ENCODE results near the gene PRRT3. TPM values are rescaled to one million over a fixed set of nuclear protein-coding genes. Genes with fewer than 3 reads are reported as not detected.
A peak's percentile ranks its signal among the peaks of the same experiment; 100 is the strongest.

Gene PRRT3
- polyA plus RNA-seq (2012; rRNA removed), result 3.9 and 5.5 TPM in 2 replicates
- polyA plus RNA-seq (2012; cell fraction: cytosol; rRNA removed), result 1.9 and 3.9 TPM in 2 replicates
- 6.5 and 6.9 TPM in 2 replicates for polyA plus RNA-seq (2012; cell fraction: nucleus; rRNA removed)

GRCh38 chr3:9951962-9952805 is at the start of gene PRRT3:
Gene PRRT3, minus strand, starts transcription at chr3:9952408. Its CDS starts 2,293 bp downstream, at chr3:9950115.
- DNase-seq, result peak; percentile 86
- Histone ChIP-seq H3K79me2 (ENCODE audit: insufficient read depth) (no peaks in the 10 kb centered on the region), H3K27ac (ENCODE audit: low read depth in 2 of 2, low read length in 1 of 2) (no peak within 1 kb of the TSS; a peak in 1 of 4 replicates), H3K4me2 (peak within 1 kb of the TSS; percentile 82), H3K9me2 (no peaks in the 10 kb centered on the region), H4K20me1 (ENCODE audit: insufficient read depth) (no peaks in the 10 kb centered on the region), H3K27me3 (ENCODE audit: insufficient read depth) (no peaks in the 10 kb centered on the region), H2AFZ (ENCODE audit: low read depth) (peak within 1 kb of the TSS; percentile 53; the same call in 1 of the 2 replicates), H3K9me3 (no peaks in the 10 kb centered on the region), H3K36me3 (replicated peaks in 1 of 2; ENCODE audit: control insufficient read depth in 1 of 2, insufficient read depth in 2 of 2, low read length in 1 of 2) (peaks cover 0 to 6% of the 10 kb centered on the region in 2 experiments), H3F3A (replicated peaks; ENCODE audit: insufficient read depth) (peaks cover 8% of the 10 kb centered on the region), H3K4me1 (ENCODE audit: control insufficient read depth in 1 of 2, insufficient read depth in 2 of 2, low read depth in 1 of 2, low read length in 1 of 2) (peaks cover 13 to 19% of the 10 kb centered on the region in 2 experiments; a peak in 3 of 4 replicates), H3K9ac (peak within 1 kb of the TSS; percentile 45), H3K4me3 (ENCODE audit: low read depth in 2 of 2, low read length in 1 of 2) (peak within 1 kb of the TSS; percentile 79 to 86)
- peak; percentile 44; the same call in 1 of the 2 replicates for TF ChIP-seq MXI1 (IDR thresholded peaks at IDR 0.05; ENCODE audit: low read depth, low read length)
- 0 out of 2 replicates have a peak, but pooled peaks have one; percentile 16 for TF ChIP-seq TAF1 (IDR thresholded peaks at IDR 0.05; ENCODE audit: borderline replicate concordance, low read depth, low read length)
- TF ChIP-seq YY1 (IDR thresholded peaks at IDR 0.05; ENCODE audit: low read depth), result 0 out of 2 replicates have a peak, but pooled peaks have one; percentile 32
- TF ChIP-seq RCOR1 (IDR thresholded peaks at IDR 0.05; ENCODE audit: low read length), result peak; percentile 78
- no peak for TF ChIP-seq NFIC (IDR thresholded peaks at IDR 0.05; ENCODE audit: borderline replicate concordance)
- POLR2A ChIA-PET, result interaction anchor here (1.5 to 3.5 kb wide), 2 partner anchors 9 to 19 kb away, joined by 4 to 11 read pairs; partner anchors contain the start of gene CRELD1
- 8% methylated on average over 25 of the region's 52 CpGs for WGBS (ENCODE audit: low lambda C conversion rate)
- CTCF ChIA-PET, result interaction anchor here (0.6 to 1.3 kb wide), 4 partner anchors 19 to 334 kb away, joined by 3 to 6 read pairs (median 4); partner anchors contain the start of gene CRELD1

DNA sequence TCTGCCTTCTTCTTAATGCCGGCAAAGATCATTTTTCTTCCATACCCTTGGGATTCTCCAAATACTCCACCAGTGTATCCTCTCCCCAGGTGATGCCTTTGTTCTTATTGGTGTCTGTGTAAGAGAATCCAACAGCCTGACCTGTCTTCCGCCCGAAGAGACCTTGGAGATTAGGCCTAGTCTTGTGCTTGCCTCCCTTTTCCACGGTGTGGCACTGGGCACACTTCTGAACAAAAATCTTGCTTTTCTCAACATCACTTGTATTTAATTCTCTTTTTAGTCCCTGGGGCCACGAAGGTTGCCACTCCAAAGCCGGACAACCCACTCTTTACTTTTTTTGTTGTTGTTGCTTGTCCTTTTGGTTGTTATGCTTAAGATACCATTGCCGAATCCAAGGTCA is 48.5 kb upstream of the PRRT3 start:
- TF ChIP-seq RCOR1 (IDR thresholded peaks at IDR 0.05; ENCODE audit: low read length) (no peak), MEF2A (IDR thresholded peaks at IDR 0.05; ENCODE audit: borderline replicate concordance, low read depth) (no peak), GATA2 (CRISPR knock-in tag; IDR thresholded peaks at IDR 0.05) (no peak), TEAD4 (IDR thresholded peaks at IDR 0.05; ENCODE audit: borderline replicate concordance, insufficient read depth) (no peak), EZH2phosphoT487 (IDR thresholded peaks at IDR 0.05; ENCODE audit: borderline replicate concordance, low read depth) (no peak), YY1 (IDR thresholded peaks at IDR 0.05; ENCODE audit: low read depth) (no peak), FOXJ3 (CRISPR knock-in tag; IDR thresholded peaks at IDR 0.05) (no peak)
- TF ChIP-seq, protein P1, sequence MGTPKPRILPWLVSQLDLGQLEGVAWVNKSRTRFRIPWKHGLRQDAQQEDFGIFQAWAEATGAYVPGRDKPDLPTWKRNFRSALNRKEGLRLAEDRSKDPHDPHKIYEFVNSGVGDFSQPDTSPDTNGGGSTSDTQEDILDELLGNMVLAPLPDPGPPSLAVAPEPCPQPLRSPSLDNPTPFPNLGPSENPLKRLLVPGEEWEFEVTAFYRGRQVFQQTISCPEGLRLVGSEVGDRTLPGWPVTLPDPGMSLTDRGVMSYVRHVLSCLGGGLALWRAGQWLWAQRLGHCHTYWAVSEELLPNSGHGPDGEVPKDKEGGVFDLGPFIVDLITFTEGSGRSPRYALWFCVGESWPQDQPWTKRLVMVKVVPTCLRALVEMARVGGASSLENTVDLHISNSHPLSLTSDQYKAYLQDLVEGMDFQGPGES (IDR thresholded peaks at IDR 0.05; ENCODE audit: low read depth, low read length), result no peak
- ChIA-PET CTCF (no interaction called here), POLR2A (no interaction called here)
- no peak for DNase-seq
- H3K4me2 ChIP-seq, result no peak overlapping the region
- no peak overlapping the region for H3K4me3 ChIP-seq (ENCODE audit: low read depth in 2 of 2, low read length in 1 of 2)
- H3K9ac ChIP-seq, result no peak overlapping the region
- peaks cover 0 to 21% of the 10 kb centered on the region in 2 experiments for H3K36me3 ChIP-seq (replicated peaks in 1 of 2; ENCODE audit: control insufficient read depth in 1 of 2, insufficient read depth in 2 of 2, low read length in 1 of 2)
- H3K27me3 ChIP-seq (ENCODE audit: insufficient read depth), result no peaks in the 10 kb centered on the region
- H3K9me2 ChIP-seq, result no peaks in the 10 kb centered on the region
- peaks cover 27% of the 10 kb centered on the region; the same call in 1 of the 2 replicates for H3K79me2 ChIP-seq (ENCODE audit: insufficient read depth)
- no peaks in the 10 kb centered on the region for H3K9me3 ChIP-seq
- H3F3A ChIP-seq (replicated peaks; ENCODE audit: insufficient read depth), result peaks cover 5% of the 10 kb centered on the region
- 97% methylated on average over 7 of the region's 7 CpGs for WGBS (ENCODE audit: low lambda C conversion rate)
- no peaks in the 10 kb centered on the region for H3K4me1 ChIP-seq (ENCODE audit: control insufficient read depth in 1 of 2, insufficient read depth in 2 of 2, low read depth in 1 of 2, low read length in 1 of 2)
- no peaks in the 10 kb centered on the region for H4K20me1 ChIP-seq (ENCODE audit: insufficient read depth)
- H3K27ac ChIP-seq (ENCODE audit: low read depth in 2 of 2, low read length in 1 of 2), result no peak overlapping the region
- no peak overlapping the region for H2AFZ ChIP-seq (ENCODE audit: low read depth)

Data from SK-N-SH (cell line).